HCT116 (cell line): ENCODE data around the gene HSPB3. TPM values are rescaled to one million over a fixed set of nuclear protein-coding genes. Genes with fewer than 3 reads are reported as not detected.

Experiments
- ATAC-seq: fragments of 200-7000 bp; cut with Tn5 transposase; 2 replicates; pipeline ENCODE4 v1.9.1; 2020; ENCODE audit warnings: mild to moderate bottlenecking, moderate library complexity
- BruUV-seq: library from RNA; stranded (reverse); fragments of 400-500 nt; replicated peaks from 2 replicates; lab custom pipeline; 2021; lab: Mats Ljungman, UMichigan
- CTCF ChIA-PET: fragments of 300-600 bp; sonication (Branson Sonifier 250); formaldehyde crosslinking; loops from one replicate; lab custom pipeline; 2021; ENCODE audit warnings: antibody characterized with exemption; lab: Charles Lee
- POLR2A ChIA-PET: fragments of 300-600, 350-600 bp; sonication (Branson Sonifier 250); formaldehyde crosslinking; loops from one replicate; lab custom pipeline; 2021; ENCODE audit warnings: antibody characterized with exemption; lab: Charles Lee
- RAD21 ChIA-PET, 2 experiments: fragments of 300-600 bp; sonication (Branson Sonifier 250); formaldehyde crosslinking; loops; one replicate each; lab custom pipeline; 2023; ENCODE audit warnings: low total read pairs in 2 of 2; ENCODE audit not compliant: uncharacterized antibody in 2 of 2, unreplicated experiment in 2 of 2, low non-redundant PET in 1 of 2; lab: Charles Lee
- DNase-seq: peaks from one replicate; pipeline ENCODE4 v3.0.0-alpha.2; 2010; ENCODE audit warnings: low read depth, low spot score
- H2AFZ ChIP-seq: fragments of 200-600 bp; shearing (Covaris generic), sonication (generic); 2 replicates; pipeline ENCODE4 v1.6.1; 2017; ENCODE audit warnings: low read depth, mixed run types, mixed read lengths, antibody characterized with exemption, low read length; ENCODE audit not compliant: poor library complexity, severe bottlenecking
- H3K27ac ChIP-seq: 2 replicates; pipeline ENCODE4 v1.5.1; 2012; ENCODE audit warnings: low read depth, low read length
- H3K27me3 ChIP-seq: fragments of 200-600 bp; sonication (generic); 2 replicates; pipeline ENCODE4 v1.6.1; 2016; ENCODE audit warnings: mixed run types, low read length, mixed read lengths; ENCODE audit not compliant: insufficient read depth
- H3K36me3 ChIP-seq, 2 experiments: fragments of 200-500 bp in 1 of 2; fragments of 200-600 bp in 1 of 2; sonication (Bioruptor generic) in 1 of 2; sonication (generic) in 1 of 2; 2 replicates each; pipeline versions ENCODE4 v1.5.1 to v1.6.1; 2014 to 2016; ENCODE audit warnings: low read length in 2 of 2, inconsistent platforms in 1 of 2, mixed read lengths in 1 of 2, mixed run types in 1 of 2; ENCODE audit not compliant: insufficient read depth in 2 of 2, control insufficient read depth in 1 of 2
- H3K4me1 ChIP-seq, 2 experiments: fragments of 200-600 bp in 1 of 2; sonication (generic) in 1 of 2; 2 replicates each; pipeline versions ENCODE4 v1.5.1 to v1.6.1; 2012 to 2017; ENCODE audit warnings: low read length in 2 of 2, inconsistent platforms in 1 of 2, mild to moderate bottlenecking in 1 of 2, mixed read lengths in 1 of 2, mixed run types in 1 of 2, moderate library complexity in 1 of 2; ENCODE audit not compliant: insufficient read depth in 2 of 2, control insufficient read depth in 1 of 2
- H3K4me2 ChIP-seq: fragments of 200-600 bp; sonication (generic); 2 replicates; pipeline ENCODE4 v1.6.1; 2017; ENCODE audit warnings: mixed run types, low read length, mixed read lengths
- H3K4me3 ChIP-seq, 2 experiments: fragments of 200-600 bp in 1 of 2; sonication (generic) in 1 of 2; replicated peaks in 1 of 2; 2 replicates each; pipeline ENCODE4 v1.5.1; 2011 to 2016; ENCODE audit warnings: low read length in 2 of 2, control low read depth in 1 of 2, low read depth in 1 of 2, mild to moderate bottlenecking in 1 of 2, mixed read lengths in 1 of 2, mixed run types in 1 of 2
- H3K79me2 ChIP-seq: fragments of 200-600 bp; sonication (generic); 2 replicates; pipeline ENCODE4 v1.6.1; 2017; ENCODE audit warnings: mild to moderate bottlenecking, mixed run types, low read length, moderate library complexity, mixed read lengths; ENCODE audit not compliant: insufficient read depth
- H3K9ac ChIP-seq: fragments of 200-600 bp; sonication (generic); 2 replicates; pipeline ENCODE4 v1.6.1; 2016; ENCODE audit warnings: low read length, mixed read lengths
- H3K9me2 ChIP-seq: fragments of 200-600 bp; sonication (generic), shearing (Covaris generic); 2 replicates; pipeline ENCODE4 v1.6.1; 2017; ENCODE audit warnings: mixed run types, mild to moderate bottlenecking, moderate library complexity; ENCODE audit not compliant: insufficient read depth
- H3K9me3 ChIP-seq, 2 experiments: fragments of 200-500 bp in 1 of 2; fragments of 200-600 bp in 1 of 2; sonication (Bioruptor generic) in 1 of 2; sonication (generic) in 1 of 2; 2 replicates each; pipeline ENCODE4 v1.6.1; 2014 to 2017; ENCODE audit warnings: low read length in 2 of 2, mixed read lengths in 2 of 2, inconsistent platforms in 1 of 2, low read depth in 1 of 2, mild to moderate bottlenecking in 1 of 2, mixed run types in 1 of 2, moderate library complexity in 1 of 2; ENCODE audit not compliant: control insufficient read depth in 1 of 2, insufficient read depth in 1 of 2
- H4K20me1 ChIP-seq: fragments of 200-600 bp; sonication (generic), shearing (Covaris generic); 2 replicates; pipeline ENCODE4 v1.6.1; 2017; ENCODE audit warnings: mixed run types, mild to moderate bottlenecking, moderate library complexity; ENCODE audit not compliant: insufficient read depth
- CBX3 ChIP-seq: IDR thresholded peaks from 2 replicates; pipeline ENCODE4 v1.6.1; 2012; ENCODE audit warnings: low read depth
- EGR1 ChIP-seq: IDR thresholded peaks from 2 replicates; pipeline ENCODE4 v1.6.1; 2012; ENCODE audit warnings: low read depth
- FOSL1 ChIP-seq: IDR thresholded peaks from 2 replicates; pipeline ENCODE4 v1.6.1; 2012; ENCODE audit warnings: low read depth
- JUND ChIP-seq: IDR thresholded peaks from 2 replicates; pipeline ENCODE4 v1.6.1; 2012
- RAD21 ChIP-seq: IDR thresholded peaks from 2 replicates; pipeline ENCODE4 v1.6.1; 2012; ENCODE audit warnings: low read depth, mild to moderate bottlenecking
- SIN3A ChIP-seq: IDR thresholded peaks from 2 replicates; pipeline ENCODE4 v1.6.1; 2012; ENCODE audit warnings: low read depth
- TCF7L2 ChIP-seq: IDR thresholded peaks from 2 replicates; pipeline ENCODE4 v1.7.0; 2011; ENCODE audit warnings: borderline replicate concordance, inconsistent platforms; ENCODE audit not compliant: insufficient read depth, insufficient read length; ENCODE audit errors: extremely low read depth
- ZFX ChIP-seq: fragments of 450-650 bp; IDR thresholded peaks from 2 replicates; pipeline ENCODE4 v1.6.1; 2017
- intact Hi-C: fragments of 100-400 bp; cut with micrococcal nuclease; formaldehyde crosslinking; loops from 2 replicates; pipeline ENCODE4 v1.10.0; 2022
- total RNA-seq: library from RNA; stranded (reverse); gene quantifications from one replicate; pipeline ENCODE4 v1.2.1, GENCODE V29; 2021; ENCODE audit not compliant: unreplicated experiment
- TF ChIP-seq, protein P1 (sequence below): IDR thresholded peaks from 2 replicates; pipeline ENCODE4 v1.6.1; 2012
- TF ChIP-seq, protein P2 (sequence below): IDR thresholded peaks from 2 replicates; pipeline ENCODE4 v1.6.1; 2011; ENCODE audit warnings: mild to moderate bottlenecking, low read length, moderate library complexity; ENCODE audit not compliant: insufficient replicate concordance; ENCODE audit errors: extremely low read depth

The HSPB3 gene
- total RNA-seq, 1 experiment from 2014 or later, result not detected

DNA sequence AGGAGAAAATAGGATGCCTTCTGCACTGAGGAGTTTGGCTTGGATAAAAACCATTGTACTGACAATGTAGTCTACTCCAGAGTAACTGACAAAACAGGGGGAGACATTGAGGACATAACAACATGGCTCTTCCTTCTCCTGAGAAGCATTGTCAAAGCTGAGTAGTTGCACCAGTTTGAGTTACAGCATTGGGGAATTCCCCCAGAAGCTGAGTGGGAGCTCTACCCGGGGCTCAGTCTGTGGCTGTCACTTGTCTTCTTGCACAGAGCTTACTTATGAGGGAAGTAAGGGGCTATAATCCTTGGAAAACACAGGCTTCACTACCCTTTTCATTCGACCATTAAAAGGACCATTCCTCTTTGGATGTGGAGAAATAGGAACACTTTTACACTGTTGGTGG is 21.2 kb downstream of the HSPB3 start:
- no peak for TF ChIP-seq EGR1
- no peak for TF ChIP-seq JUND
- no peak for TF ChIP-seq TCF7L2
- no peak for TF ChIP-seq RAD21
- TF ChIP-seq, protein P1, sequence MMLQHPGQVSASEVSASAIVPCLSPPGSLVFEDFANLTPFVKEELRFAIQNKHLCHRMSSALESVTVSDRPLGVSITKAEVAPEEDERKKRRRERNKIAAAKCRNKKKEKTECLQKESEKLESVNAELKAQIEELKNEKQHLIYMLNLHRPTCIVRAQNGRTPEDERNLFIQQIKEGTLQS, result no peak
- TF ChIP-seq SIN3A, result no peak
- TF ChIP-seq FOSL1, result no peak
- TF ChIP-seq, protein P2, sequence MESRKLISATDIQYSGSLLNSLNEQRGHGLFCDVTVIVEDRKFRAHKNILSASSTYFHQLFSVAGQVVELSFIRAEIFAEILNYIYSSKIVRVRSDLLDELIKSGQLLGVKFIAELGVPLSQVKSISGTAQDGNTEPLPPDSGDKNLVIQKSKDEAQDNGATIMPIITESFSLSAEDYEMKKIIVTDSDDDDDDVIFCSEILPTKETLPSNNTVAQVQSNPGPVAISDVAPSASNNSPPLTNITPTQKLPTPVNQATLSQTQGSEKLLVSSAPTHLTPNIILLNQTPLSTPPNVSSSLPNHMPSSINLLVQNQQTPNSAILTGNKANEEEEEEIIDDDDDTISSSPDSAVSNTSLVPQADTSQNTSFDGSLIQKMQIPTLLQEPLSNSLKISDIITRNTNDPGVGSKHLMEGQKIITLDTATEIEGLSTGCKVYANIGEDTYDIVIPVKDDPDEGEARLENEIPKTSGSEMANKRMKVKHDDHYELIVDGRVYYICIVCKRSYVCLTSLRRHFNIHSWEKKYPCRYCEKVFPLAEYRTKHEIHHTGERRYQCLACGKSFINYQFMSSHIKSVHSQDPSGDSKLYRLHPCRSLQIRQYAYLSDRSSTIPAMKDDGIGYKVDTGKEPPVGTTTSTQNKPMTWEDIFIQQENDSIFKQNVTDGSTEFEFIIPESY, result no peak
- no peak for TF ChIP-seq CBX3
- TF ChIP-seq ZFX, result no peak
- DNase-seq (no peak), ATAC-seq (no peak)
- ChIA-PET CTCF (no interaction called here), RAD21 (no interaction called here), POLR2A (no interaction called here)
- Histone ChIP-seq H3K79me2 (no peaks in the 10 kb centered on the region), H3K36me3 (no peaks in the 10 kb centered on the region), H4K20me1 (no peaks in the 10 kb centered on the region), H3K9ac (no peak overlapping the region), H3K9me2 (no peaks in the 10 kb centered on the region), H3K4me3 (no peak overlapping the region), H2AFZ (no peak overlapping the region), H3K9me3 (no peaks in the 10 kb centered on the region), H3K4me2 (no peak overlapping the region), H3K27me3 (no peaks in the 10 kb centered on the region), H3K27ac (no peak overlapping the region), H3K4me1 (no peaks in the 10 kb centered on the region)
- no TSS peak for BruUV-seq
- intact Hi-C loops, result no loop called here
